Measurements from ENCODE around the gene PTPRG. TPM values are rescaled to one million over a fixed set of nuclear protein-coding genes. Genes with fewer than 3 reads are reported as not detected.

The PTPRG gene
- total RNA-seq, 1 experiment from 2014 or later, result 11.7 TPM

GRCh38 chr3:61831973-61832372 is 270.6 kb downstream of the PTPRG start:
- TF ChIP-seq CTCF (conservative IDR thresholded peaks at IDR 0.05; ENCODE audit: low read depth, low read length), result no peak
- no peak for TF ChIP-seq EZH2 (IDR thresholded peaks at IDR 0.05; ENCODE audit: borderline replicate concordance, low read depth, low read length, poor library complexity, severe bottlenecking)
- no peak overlapping the region for H3K27ac ChIP-seq (ENCODE audit: low read depth, low read length, poor library complexity, severe bottlenecking)
- CTCF ChIA-PET, result no interaction called here
- no peak overlapping the region for H3K4me3 ChIP-seq (ENCODE audit: low read depth, low read length, poor library complexity, severe bottlenecking)
- intact Hi-C loops (cut with micrococcal nuclease; ENCODE audit: unreplicated experiment), result no loop called here
- BruUV-seq (replicated peaks), result no TSS peak
- POLR2A ChIA-PET (ENCODE audit: low non-redundant PET), result no interaction called here
- H3K27me3 ChIP-seq (replicated peaks; ENCODE audit: insufficient read depth, low read depth, low read length, poor library complexity), result no peaks in the 10 kb centered on the region
- no peaks in the 10 kb centered on the region for H3K9me3 ChIP-seq (ENCODE audit: low read depth, low read length, poor library complexity, severe bottlenecking)
- no peaks in the 10 kb centered on the region for H3K36me3 ChIP-seq (ENCODE audit: insufficient read depth, low read length, poor library complexity, severe bottlenecking)
- H3K4me1 ChIP-seq (ENCODE audit: insufficient read depth, low read length, poor library complexity, severe bottlenecking), result no peaks in the 10 kb centered on the region
- DNase-seq (ENCODE audit: low spot score), result no peak

GRCh38 chr3:61832375-61833229 is 271.2 kb downstream of the PTPRG start:
- BruUV-seq (replicated peaks), result no TSS peak

GRCh38 chr3:61839256-61839655 is 277.9 kb downstream of the PTPRG start:
- DNase-seq (ENCODE audit: low spot score), result no peak
- POLR2A ChIA-PET (ENCODE audit: low non-redundant PET), result no interaction called here
- no peak overlapping the region for H3K27ac ChIP-seq (ENCODE audit: low read depth, low read length, poor library complexity, severe bottlenecking)
- no peaks in the 10 kb centered on the region for H3K27me3 ChIP-seq (replicated peaks; ENCODE audit: insufficient read depth, low read depth, low read length, poor library complexity)
- CTCF ChIA-PET, result no interaction called here
- intact Hi-C loops (cut with micrococcal nuclease; ENCODE audit: unreplicated experiment), result no loop called here
- no peak overlapping the region for H3K4me3 ChIP-seq (ENCODE audit: low read depth, low read length, poor library complexity, severe bottlenecking)
- no TSS peak for BruUV-seq (replicated peaks)
- H3K4me1 ChIP-seq (ENCODE audit: insufficient read depth, low read length, poor library complexity, severe bottlenecking), result no peaks in the 10 kb centered on the region
- TF ChIP-seq EZH2 (IDR thresholded peaks at IDR 0.05; ENCODE audit: borderline replicate concordance, low read depth, low read length, poor library complexity, severe bottlenecking), result no peak
- TF ChIP-seq CTCF (conservative IDR thresholded peaks at IDR 0.05; ENCODE audit: low read depth, low read length), result no peak
- H3K9me3 ChIP-seq (ENCODE audit: low read depth, low read length, poor library complexity, severe bottlenecking), result no peaks in the 10 kb centered on the region
- H3K36me3 ChIP-seq (ENCODE audit: insufficient read depth, low read length, poor library complexity, severe bottlenecking), result no peaks in the 10 kb centered on the region

More at GRCh38 chr3:61832375-61833229, 271.2 kb downstream of the PTPRG start:
- Histone ChIP-seq H3K27ac (ENCODE audit: low read depth, low read length, poor library complexity, severe bottlenecking) (no peak overlapping the region), H3K4me3 (ENCODE audit: low read depth, low read length, poor library complexity, severe bottlenecking) (no peak overlapping the region), H3K4me1 (ENCODE audit: insufficient read depth, low read length, poor library complexity, severe bottlenecking) (no peaks in the 10 kb centered on the region), H3K27me3 (replicated peaks; ENCODE audit: insufficient read depth, low read depth, low read length, poor library complexity) (no peaks in the 10 kb centered on the region), H3K9me3 (ENCODE audit: low read depth, low read length, poor library complexity, severe bottlenecking) (no peaks in the 10 kb centered on the region), H3K36me3 (ENCODE audit: insufficient read depth, low read length, poor library complexity, severe bottlenecking) (no peaks in the 10 kb centered on the region)
- CTCF ChIA-PET, result no interaction called here
- TF ChIP-seq CTCF (conservative IDR thresholded peaks at IDR 0.05; ENCODE audit: low read depth, low read length), result no peak
- no peak for TF ChIP-seq EZH2 (IDR thresholded peaks at IDR 0.05; ENCODE audit: borderline replicate concordance, low read depth, low read length, poor library complexity, severe bottlenecking)
- POLR2A ChIA-PET (ENCODE audit: low non-redundant PET), result no interaction called here
- intact Hi-C loops (cut with micrococcal nuclease; ENCODE audit: unreplicated experiment), result no loop called here
- no peak for DNase-seq (ENCODE audit: low spot score)
